ENCODE data around the gene CITED1.

The CITED1 gene, protein sequence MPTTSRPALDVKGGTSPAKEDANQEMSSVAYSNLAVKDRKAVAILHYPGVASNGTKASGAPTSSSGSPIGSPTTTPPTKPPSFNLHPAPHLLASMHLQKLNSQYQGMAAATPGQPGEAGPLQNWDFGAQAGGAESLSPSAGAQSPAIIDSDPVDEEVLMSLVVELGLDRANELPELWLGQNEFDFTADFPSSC

DNA sequence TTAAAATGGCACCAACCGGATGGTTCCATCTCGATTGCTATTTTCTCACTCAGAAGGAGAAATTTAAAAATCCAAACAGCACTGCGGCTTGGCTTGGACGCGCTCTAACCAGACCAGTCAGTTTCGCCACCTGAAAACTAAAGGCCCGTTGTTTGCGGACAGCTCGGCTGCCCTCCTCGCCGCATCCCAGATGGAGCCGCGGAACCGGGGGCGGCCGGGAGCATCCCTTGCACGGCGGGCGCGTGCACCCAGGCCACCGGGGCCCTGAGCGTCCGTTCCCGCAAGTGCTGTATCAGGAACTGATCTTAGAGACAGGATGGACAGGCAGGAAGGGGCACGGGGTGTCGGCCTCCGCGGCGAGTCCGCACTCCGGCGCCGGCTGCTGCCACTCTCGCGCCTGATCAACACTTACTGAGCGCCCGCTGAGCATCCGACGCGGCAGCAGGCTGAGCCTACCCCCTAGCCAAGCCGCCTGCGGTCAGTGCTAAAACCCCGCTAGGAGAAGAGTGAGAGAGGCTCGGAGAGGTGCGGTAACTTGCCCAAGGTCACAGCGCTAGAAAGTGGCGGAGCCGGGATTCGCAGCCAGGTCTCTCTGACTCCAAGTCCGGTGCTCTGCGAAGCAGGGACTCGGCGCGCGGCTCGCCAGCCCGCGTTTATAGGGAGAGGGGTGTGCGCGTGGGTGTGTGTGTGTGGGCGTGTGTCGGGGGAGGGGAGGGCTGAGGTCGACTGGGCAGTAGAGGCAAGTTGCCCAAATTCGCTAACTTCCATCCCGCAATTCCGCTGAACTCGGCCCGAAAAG is at the start of gene CITED1:
Gene CITED1 (minus strand): TSS at position 629 of the 799 bp plus-strand sequence. CDS start 3,045 bp downstream, outside the sequence.
- TF ChIP-seq, protein P1, sequence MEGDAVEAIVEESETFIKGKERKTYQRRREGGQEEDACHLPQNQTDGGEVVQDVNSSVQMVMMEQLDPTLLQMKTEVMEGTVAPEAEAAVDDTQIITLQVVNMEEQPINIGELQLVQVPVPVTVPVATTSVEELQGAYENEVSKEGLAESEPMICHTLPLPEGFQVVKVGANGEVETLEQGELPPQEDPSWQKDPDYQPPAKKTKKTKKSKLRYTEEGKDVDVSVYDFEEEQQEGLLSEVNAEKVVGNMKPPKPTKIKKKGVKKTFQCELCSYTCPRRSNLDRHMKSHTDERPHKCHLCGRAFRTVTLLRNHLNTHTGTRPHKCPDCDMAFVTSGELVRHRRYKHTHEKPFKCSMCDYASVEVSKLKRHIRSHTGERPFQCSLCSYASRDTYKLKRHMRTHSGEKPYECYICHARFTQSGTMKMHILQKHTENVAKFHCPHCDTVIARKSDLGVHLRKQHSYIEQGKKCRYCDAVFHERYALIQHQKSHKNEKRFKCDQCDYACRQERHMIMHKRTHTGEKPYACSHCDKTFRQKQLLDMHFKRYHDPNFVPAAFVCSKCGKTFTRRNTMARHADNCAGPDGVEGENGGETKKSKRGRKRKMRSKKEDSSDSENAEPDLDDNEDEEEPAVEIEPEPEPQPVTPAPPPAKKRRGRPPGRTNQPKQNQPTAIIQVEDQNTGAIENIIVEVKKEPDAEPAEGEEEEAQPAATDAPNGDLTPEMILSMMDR (IDR thresholded peaks at IDR 0.05), result no peak

DNA sequence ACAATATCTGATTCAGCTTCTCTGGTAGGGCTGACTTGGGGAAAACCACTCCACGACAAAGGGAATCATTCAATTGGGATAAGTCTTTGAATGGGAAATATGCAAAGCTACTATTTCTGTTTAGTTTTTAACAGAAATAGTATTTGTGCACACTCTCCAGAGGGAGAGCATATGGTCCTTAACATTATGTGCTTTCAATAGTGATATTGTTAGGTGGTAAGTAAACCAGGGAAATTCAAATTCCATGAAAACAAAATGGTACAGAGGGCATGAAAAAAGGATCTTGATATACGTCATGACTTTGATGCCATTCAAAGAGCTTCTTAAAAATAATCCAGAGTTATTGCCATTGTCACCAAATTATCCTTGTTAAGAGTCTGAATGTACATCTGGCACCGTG is 47.1 kb upstream of the CITED1 start:
- TF ChIP-seq, protein P1 (IDR thresholded peaks at IDR 0.05), result no peak

DNA sequence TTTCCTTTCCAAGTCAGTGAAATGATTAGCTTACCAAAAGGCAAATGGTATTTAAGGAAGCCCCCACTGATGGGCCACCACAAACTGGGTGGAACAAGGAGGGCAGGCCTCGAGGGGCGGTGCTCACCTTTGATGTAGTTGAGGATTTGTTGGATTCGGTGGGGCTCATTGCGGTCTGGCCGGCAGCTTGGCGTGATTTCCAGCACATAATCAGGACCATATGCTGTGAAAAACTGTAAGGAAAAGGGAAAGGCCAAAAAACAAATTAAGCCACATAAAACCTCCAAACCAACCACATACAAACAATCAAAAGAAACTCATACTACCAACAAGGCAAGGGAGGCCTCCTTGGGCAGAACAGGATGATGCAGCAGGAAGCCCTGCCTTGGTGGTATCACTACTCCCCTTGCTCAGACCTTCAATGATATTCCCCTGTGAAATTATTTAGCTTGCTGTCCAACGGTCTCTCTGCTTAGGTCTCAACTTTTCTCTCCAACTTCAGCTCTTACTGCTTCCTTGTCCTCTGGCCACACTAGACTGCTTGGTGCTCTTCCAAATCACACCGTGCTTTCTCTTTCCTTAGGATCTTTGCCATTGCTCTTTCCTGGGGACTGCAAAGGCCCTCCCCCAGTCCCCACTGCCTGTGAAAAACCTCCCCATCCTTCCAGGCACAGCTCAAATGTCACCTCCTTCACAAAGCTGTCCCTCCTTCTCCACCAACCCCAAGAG is 46.1 kb upstream of the CITED1 start:
- TF ChIP-seq, protein P1 (IDR thresholded peaks at IDR 0.05), result no peak

DNA sequence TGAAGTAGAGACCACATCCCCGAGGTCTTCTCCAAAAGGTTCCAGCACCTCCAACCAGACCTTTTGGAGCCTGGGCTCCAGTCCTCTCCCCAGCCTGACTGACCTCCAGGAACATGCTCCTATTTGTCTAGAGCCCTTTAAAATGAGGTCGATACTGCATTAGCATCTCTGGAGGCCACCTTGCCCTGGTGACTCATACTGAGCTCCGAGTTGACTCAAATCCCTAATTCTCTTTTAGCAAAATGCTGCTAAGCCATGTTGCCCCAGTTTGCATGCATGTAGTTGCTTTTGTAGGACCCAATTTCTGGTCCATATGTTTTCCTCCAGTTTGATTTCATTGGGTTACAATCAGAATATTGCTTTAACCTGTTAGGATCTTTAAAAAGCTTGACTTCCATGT is 43.5 kb upstream of the CITED1 start:
- TF ChIP-seq, protein P1 (IDR thresholded peaks at IDR 0.05), result no peak

DNA sequence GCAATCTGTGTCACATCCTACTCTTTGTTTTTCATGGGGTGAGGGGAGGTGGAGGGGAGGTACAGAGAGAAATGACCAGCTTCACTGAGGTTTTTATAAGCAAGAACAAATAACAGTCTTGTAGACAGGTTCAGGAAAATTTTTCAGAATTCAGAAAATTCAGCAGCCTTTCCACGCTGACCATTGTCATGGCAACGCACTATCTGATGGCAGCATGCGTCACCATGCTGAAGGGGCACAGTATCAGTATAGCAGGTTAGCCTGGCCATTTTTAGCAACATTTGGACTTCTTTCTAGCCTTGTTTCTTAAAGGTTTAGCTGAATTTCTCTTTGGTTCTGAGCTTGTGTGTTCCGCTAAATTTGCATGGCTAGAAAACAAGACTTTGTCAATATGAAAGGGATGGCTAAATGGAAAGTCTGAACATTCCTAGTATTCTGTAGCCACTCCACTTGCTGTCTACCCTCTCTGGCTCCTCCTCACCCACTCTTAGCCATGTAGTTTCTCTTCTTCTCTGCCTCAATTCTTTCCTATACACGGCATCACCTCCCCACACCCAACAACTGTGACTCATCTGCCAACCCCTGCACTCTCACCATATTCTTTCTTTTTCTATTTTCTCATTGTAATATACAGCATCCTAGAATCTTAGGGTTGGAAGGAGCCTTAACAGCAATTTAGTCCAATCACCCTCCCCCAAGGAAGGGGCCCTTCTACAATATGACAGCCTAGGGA is 42.7 kb upstream of the CITED1 start:
- TF ChIP-seq, protein P1 (IDR thresholded peaks at IDR 0.05), result no peak

DNA sequence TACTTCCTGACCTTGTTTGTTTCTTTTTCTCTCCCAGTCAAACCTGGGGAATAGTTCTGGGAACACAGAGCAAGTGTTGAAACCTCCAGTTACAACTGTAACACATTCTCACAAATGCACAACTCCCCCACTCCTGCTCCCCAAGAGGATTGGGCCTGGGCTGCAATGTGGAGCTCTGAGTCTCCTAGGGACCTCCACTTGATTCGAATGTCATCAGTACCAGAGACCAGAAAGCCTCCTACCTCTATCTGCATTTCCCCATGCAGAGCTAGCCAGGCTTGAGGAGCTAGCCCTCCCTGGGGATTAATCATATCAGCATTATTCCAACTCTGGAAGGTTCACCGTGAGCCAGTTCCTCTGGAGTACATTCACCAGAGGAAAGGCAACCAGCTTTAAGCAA is 41.7 kb upstream of the CITED1 start:
- TF ChIP-seq, protein P1 (IDR thresholded peaks at IDR 0.05), result no peak

DNA sequence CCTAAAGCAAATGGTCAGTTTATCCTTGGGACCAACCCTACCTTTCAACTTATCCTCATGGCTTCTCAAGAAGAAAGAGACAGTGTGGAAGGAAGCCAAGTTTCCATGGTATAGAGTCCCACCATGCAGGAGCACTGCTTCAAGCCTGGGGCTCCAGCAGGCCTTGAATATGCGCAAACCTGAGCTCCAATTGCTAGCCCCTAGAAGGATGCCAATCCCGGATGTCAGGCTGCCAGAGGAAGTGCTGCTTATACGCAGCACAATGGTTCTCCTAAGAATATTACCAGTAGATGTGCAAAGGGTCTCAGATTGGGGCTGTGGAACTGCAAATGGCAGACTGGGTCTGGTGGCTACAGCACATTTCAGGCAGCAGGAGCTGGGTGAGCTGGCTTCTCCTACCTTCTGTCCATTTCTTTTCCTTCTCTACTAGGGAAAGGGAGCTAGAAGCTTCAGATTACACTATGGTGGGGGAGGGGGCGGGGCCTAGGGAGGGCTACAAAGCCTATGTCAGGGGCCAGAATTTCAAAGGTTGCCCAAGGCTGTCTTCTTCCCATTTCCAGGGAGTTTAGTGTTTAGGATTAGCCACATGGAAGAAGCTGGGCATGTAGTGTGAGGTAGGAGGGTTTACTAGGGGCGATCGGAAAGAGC is 40.7 kb upstream of the CITED1 start:
- TF ChIP-seq, protein P1 (IDR thresholded peaks at IDR 0.05), result no peak

Measured in LNCAP (cell line).